NOMO-1 treated with DMSO at 0.1 percent for 48 hours (cell line): ENCODE results near the gene ZRANB1.
"Not testable (repeated sequence)": the region's sequence is repeated elsewhere in the genome, so short reads cannot be mapped to it uniquely, and the experiment has no call there.

Experiments
- DNase-seq: peaks from one replicate; lab custom pipeline; 2025; ENCODE audit not compliant: unreplicated experiment; lab: John Stamatoyannopoulos, UW

Gene ZRANB1

GRCh38 chr10:124941823-124942222 is at the start of gene ZRANB1:
Gene ZRANB1 (plus strand): TSS chr10:124942123. CDS start chr10:124942494, 371 bp downstream.
- DNase-seq = no peak

- no peak for DNase-seq
These were observed 49.0 kb upstream of the ZRANB1 start for GRCh38 chr10:124892905-124893304.

GRCh38 chr10:124894569-124895215 is 47.2 kb upstream of the ZRANB1 start:
- no peak for DNase-seq

- DNase-seq = no peak
These were observed 45.2 kb upstream of the ZRANB1 start for GRCh38 chr10:124896751-124897150.

- DNase-seq = no peak
These were observed 43.5 kb upstream of the ZRANB1 start for GRCh38 chr10:124898471-124898870.

GRCh38 chr10:124899151-124899550 is 42.8 kb upstream of the ZRANB1 start:
- DNase-seq = no peak

GRCh38 chr10:124902462-124902861 is 39.5 kb upstream of the ZRANB1 start:
- no peak for DNase-seq

- DNase-seq = no peak
These were observed 38.8 kb upstream of the ZRANB1 start for GRCh38 chr10:124903111-124903510.

- DNase-seq = no peak
These were observed 37.1 kb upstream of the ZRANB1 start for GRCh38 chr10:124904796-124905195.

- DNase-seq = no peak
These were observed 35.3 kb upstream of the ZRANB1 start for GRCh38 chr10:124906551-124907001.

GRCh38 chr10:124909563-124909962 is 32.4 kb upstream of the ZRANB1 start:
- DNase-seq = no peak

- no peak for DNase-seq
These were observed 30.5 kb upstream of the ZRANB1 start for GRCh38 chr10:124911124-124912067.

GRCh38 chr10:124912101-124912886 is 29.6 kb upstream of the ZRANB1 start:
- no peak for DNase-seq

GRCh38 chr10:124913167-124913566 is 28.8 kb upstream of the ZRANB1 start:
- no peak for DNase-seq

GRCh38 chr10:124914398-124914797 is 27.5 kb upstream of the ZRANB1 start:
- not testable (repeated sequence) for DNase-seq

- DNase-seq = no peak
These were observed 25.8 kb upstream of the ZRANB1 start for GRCh38 chr10:124916098-124916584.

GRCh38 chr10:124916585-124917427 is 25.1 kb upstream of the ZRANB1 start:
- DNase-seq = peak; percentile 92

GRCh38 chr10:124917428-124918190 is 24.3 kb upstream of the ZRANB1 start:
- peak; percentile 27 for DNase-seq

GRCh38 chr10:124918191-124918830 is 23.6 kb upstream of the ZRANB1 start:
- no peak for DNase-seq
